Measurements from ENCODE around the gene ZNF394. TPM values are rescaled to one million over a fixed set of nuclear protein-coding genes. Genes with fewer than 3 reads are reported as not detected.

Gene ZNF394
- polyA plus RNA-seq, 1 donor (not counting 4 experiments of a cell fraction or from before 2014, with no cell fraction given) = 10.1 TPM

DNA sequence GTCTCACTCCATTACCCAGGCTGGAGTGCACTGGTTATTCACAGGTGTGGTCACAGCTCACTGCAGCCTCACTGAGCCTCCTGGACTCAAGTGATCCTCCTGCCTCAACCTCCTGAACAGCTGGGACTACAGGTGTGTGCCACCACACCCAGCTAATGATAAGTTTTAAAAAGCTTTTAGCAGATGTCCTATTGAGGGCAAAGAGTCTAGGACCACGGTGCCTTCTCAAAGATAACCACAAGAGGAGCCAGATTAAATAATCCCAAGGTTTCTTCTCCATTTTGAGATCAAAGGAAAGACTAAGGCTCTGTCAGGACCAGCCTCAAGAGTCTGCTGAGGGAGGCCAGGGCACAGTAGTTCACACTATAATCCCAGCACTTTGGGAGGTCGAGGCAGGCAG, 38.9 kb downstream of the ZNF394 start:
- H3K9ac ChIP-seq (ENCODE audit: control insufficient read depth, extremely low read depth, insufficient read depth, low read length) = peak overlapping the region; percentile 41
- peaks cover 19% of the 10 kb centered on the region for H4K20me1 ChIP-seq (ENCODE audit: control insufficient read depth, extremely low read depth, insufficient read depth, low read length)
- no peaks in the 10 kb centered on the region for H3K27me3 ChIP-seq (ENCODE audit: control insufficient read depth, extremely low read depth, insufficient read depth, low read length)
- peaks cover 32 to 50% of the 10 kb centered on the region in 2 experiments for H3K36me3 ChIP-seq (ENCODE audit: control insufficient read depth in 2 of 2, extremely low read depth in 1 of 2, insufficient read depth in 2 of 2, low read length in 2 of 2)
- peak overlapping the region; percentile 75 for H3K4me2 ChIP-seq (ENCODE audit: control insufficient read depth, extremely low read depth, insufficient read depth, low read depth, low read length)
- FAIRE-seq (no peak), DNase-seq (ENCODE audit: low read depth, low spot score) (no peak)
- H2AFZ ChIP-seq (ENCODE audit: control insufficient read depth, low read length) = no peak overlapping the region
- peak overlapping the region in 1 of 3 experiments; percentile 38 for H3K4me3 ChIP-seq (ENCODE audit: control insufficient read depth in 2 of 3, extremely low read depth in 1 of 3, insufficient read depth in 2 of 3, low read depth in 1 of 3, low read length in 3 of 3)
- peaks cover 4% of the 10 kb centered on the region for H3K9me1 ChIP-seq (ENCODE audit: control insufficient read depth, extremely low read depth, insufficient read depth, low read length)
- no peaks in the 10 kb centered on the region for H3K9me3 ChIP-seq (ENCODE audit: control insufficient read depth, low read depth, low read length)
- dilution Hi-C loops (cut with MboI; ENCODE audit: extremely low pct_ligation_motif_present, low sequenced_read_pairs) = no loop called here
- peak overlapping the region; percentile 71 for H3K27ac ChIP-seq (ENCODE audit: control insufficient read depth, insufficient read depth, low read length)
- H3K79me2 ChIP-seq (ENCODE audit: control insufficient read depth, insufficient read depth, low read length) = peaks cover 92% of the 10 kb centered on the region
- TF ChIP-seq CTCF (optimal IDR thresholded peaks at IDR 0.05 in 1 of 3, IDR thresholded peaks at IDR 0.05 in 1 of 3, conservative IDR thresholded peaks at IDR 0.05 in 1 of 3; ENCODE audit: extremely low read depth in 1 of 3, insufficient read depth in 2 of 3, low read length in 3 of 3) (peak in 2 of 3 experiments; percentile 2 to 24), EZH2 (IDR thresholded peaks at IDR 0.05; ENCODE audit: low read length) (no peak)
- H3K4me1 ChIP-seq (ENCODE audit: control insufficient read depth, extremely low read depth, insufficient read depth, low read length) = peaks cover 20% of the 10 kb centered on the region

DNA sequence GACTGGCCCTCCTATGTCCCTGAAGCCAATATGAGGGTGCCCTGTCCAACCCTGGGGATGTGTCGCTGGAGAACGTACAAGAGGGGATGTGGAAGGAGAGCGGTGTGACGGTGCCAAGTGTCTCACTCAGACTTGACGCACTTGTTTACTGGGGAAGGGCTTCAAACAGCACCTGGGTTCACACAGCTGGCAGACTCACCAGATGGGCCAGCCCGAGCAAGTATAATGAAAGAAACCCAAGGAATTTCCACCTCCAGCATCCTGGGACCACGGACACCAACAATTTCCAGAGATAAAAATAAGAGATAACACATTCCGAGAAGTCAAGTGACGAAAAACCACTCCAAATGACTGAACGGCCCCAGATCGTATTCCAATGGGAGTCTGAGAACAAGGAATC, 39.4 kb downstream of the ZNF394 start:
- Histone ChIP-seq H3K36me3 (ENCODE audit: control insufficient read depth in 2 of 2, extremely low read depth in 1 of 2, insufficient read depth in 2 of 2, low read length in 2 of 2) (peaks cover 32 to 56% of the 10 kb centered on the region in 2 experiments), H3K4me3 (ENCODE audit: control insufficient read depth in 2 of 3, extremely low read depth in 1 of 3, insufficient read depth in 2 of 3, low read depth in 1 of 3, low read length in 3 of 3) (peak overlapping the region in 2 of 3 experiments; percentile 31 to 38)

More for the DNA sequence above, 39.4 kb downstream of the ZNF394 start:
- DNase-seq (ENCODE audit: low read depth, low spot score) (no peak), FAIRE-seq (no peak)
- H3K79me2 ChIP-seq (ENCODE audit: control insufficient read depth, insufficient read depth, low read length) = peaks cover 91% of the 10 kb centered on the region
- H3K4me2 ChIP-seq (ENCODE audit: control insufficient read depth, extremely low read depth, insufficient read depth, low read depth, low read length) = peak overlapping the region; percentile 75
- no peaks in the 10 kb centered on the region for H3K9me3 ChIP-seq (ENCODE audit: control insufficient read depth, low read depth, low read length)
- TF ChIP-seq EZH2 (IDR thresholded peaks at IDR 0.05; ENCODE audit: low read length) (no peak), CTCF (optimal IDR thresholded peaks at IDR 0.05 in 1 of 3, IDR thresholded peaks at IDR 0.05 in 1 of 3, conservative IDR thresholded peaks at IDR 0.05 in 1 of 3; ENCODE audit: extremely low read depth in 1 of 3, insufficient read depth in 2 of 3, low read length in 3 of 3) (no peak)
- H2AFZ ChIP-seq (ENCODE audit: control insufficient read depth, low read length) = no peak overlapping the region
- H3K27ac ChIP-seq (ENCODE audit: control insufficient read depth, insufficient read depth, low read length) = peak overlapping the region; percentile 71
- H3K9me1 ChIP-seq (ENCODE audit: control insufficient read depth, extremely low read depth, insufficient read depth, low read length) = peaks cover 4% of the 10 kb centered on the region
- H4K20me1 ChIP-seq (ENCODE audit: control insufficient read depth, extremely low read depth, insufficient read depth, low read length) = peaks cover 19% of the 10 kb centered on the region
- peaks cover 17% of the 10 kb centered on the region for H3K4me1 ChIP-seq (ENCODE audit: control insufficient read depth, extremely low read depth, insufficient read depth, low read length)
- dilution Hi-C loops (cut with MboI; ENCODE audit: extremely low pct_ligation_motif_present, low sequenced_read_pairs) = no loop called here
- H3K27me3 ChIP-seq (ENCODE audit: control insufficient read depth, extremely low read depth, insufficient read depth, low read length) = no peaks in the 10 kb centered on the region
- peak overlapping the region; percentile 41 for H3K9ac ChIP-seq (ENCODE audit: control insufficient read depth, extremely low read depth, insufficient read depth, low read length)
